ENCODE results near the gene JMJD1C. TPM values are rescaled to one million over a fixed set of nuclear protein-coding genes. Genes with fewer than 3 reads are reported as not detected.
"Not testable (repeated sequence)": the region's sequence is repeated elsewhere in the genome, so short reads cannot be mapped to it uniquely, and the experiment has no call there.

Gene JMJD1C
- total RNA-seq, 2 donors from 2014 or later, result 39.2 to 50.7 TPM

DNA sequence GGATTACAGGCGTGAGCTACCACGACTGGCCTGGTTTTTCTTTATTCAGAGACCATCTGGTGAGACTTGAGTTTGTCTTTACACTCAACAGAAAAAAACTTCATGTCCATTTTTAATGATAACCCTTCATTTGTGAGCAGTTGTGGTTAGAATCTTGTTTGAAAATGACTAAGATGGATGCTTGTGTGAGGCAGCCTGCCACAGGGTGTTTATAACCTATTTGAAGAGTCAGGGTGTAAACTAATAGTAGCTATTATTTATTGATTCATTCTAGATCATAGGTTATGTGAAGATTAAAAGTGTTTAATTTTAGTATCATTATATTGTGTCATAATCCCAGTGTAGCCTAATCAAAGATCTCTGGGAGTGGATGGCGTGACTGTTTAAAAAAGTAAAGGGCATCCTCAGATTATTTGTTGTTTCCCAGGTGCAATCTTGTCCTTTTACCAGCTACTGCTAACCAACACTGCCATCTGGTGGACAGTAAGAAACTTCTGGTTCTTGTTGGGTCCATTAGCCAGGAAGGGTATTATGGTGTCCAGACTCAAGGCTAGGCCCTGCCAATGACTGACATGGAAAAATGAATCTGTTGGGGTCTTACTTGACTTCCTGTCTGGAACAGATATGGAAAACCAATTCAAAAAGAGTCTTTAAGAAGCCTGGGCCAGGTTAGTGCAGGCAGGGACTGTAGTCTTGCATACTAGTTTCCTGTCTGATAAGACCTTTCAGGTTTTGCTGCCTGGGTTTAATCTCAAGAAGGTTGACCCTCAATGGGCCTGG, 307.7 kb downstream of the JMJD1C start:
- H3K27me3 Mint-ChIP-seq, result no peaks in the 10 kb centered on the region
- peaks cover 18 to 25% of the 10 kb centered on the region in 2 donors for H3K4me1 Mint-ChIP-seq (ENCODE audit: low read depth in 2 of 2)
- H3K9me3 Mint-ChIP-seq, result no peaks in the 10 kb centered on the region
- ATAC-seq, result peak; percentile 58 to 69
- H3K36me3 Mint-ChIP-seq, result peaks cover 8% of the 10 kb centered on the region
- no peak overlapping the region for H3K27ac Mint-ChIP-seq
- no peak for DNase-seq (ENCODE audit: low spot score)
- no peak overlapping the region for H3K4me3 Mint-ChIP-seq

DNA sequence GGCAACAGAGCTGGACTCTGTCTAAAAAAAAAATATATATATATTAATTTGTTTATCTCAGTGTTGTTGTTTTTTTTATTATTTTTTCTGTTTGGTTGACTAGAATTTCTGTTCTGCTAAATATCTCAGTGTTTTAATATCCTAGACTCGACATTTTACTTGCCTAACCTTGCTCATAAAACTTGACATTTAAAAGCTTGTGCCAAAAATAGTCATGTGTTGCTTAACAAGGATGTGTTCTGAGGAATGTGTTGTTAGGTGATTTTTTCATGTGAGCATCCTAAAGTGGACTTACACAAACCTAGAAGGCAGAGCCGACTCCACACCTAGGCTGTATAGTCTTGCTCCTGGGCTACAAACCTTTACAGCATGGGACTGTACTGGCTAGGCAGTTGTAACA, 309.5 kb downstream of the JMJD1C start:
- Mint-ChIP-seq H3K36me3 (peaks cover 8% of the 10 kb centered on the region), H3K4me3 (no peak overlapping the region), H3K9me3 (no peaks in the 10 kb centered on the region), H3K4me1 (ENCODE audit: low read depth in 2 of 2) (peaks cover 14 to 19% of the 10 kb centered on the region in 2 donors), H3K27ac (no peak overlapping the region), H3K27me3 (no peaks in the 10 kb centered on the region)
- no peak for DNase-seq (ENCODE audit: low spot score)
- no peak for ATAC-seq

DNA sequence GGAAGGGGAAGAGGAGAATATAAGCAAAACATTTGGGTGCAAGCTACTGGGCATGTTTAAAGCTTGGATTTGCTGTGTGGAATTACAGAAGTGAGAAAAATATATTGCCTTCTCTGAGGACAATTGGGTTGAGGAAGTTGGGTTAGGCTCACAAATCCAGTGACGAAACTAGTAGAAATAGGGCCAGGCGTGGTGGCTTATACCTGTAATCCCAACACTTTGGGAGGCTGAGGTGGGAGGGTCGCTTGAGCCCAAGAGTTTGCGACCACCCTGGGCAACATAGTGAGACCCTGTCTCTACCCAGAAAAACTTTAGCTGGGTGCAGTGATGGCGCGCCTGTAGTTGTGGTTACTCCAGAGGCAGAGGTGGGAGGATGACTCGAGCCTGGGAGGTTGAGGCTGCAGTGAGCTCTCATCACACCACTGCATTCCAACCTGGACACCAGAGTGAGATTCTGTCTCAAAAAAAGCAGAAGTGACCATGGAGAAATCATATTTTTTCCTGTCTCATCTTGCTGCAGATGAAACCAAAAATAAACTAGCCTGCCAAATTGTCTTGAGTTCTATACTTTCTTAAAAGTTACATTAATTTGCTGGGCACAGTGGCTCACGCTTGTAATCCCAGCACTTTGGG, 310.3 kb downstream of the JMJD1C start:
- no peak overlapping the region for H3K27ac Mint-ChIP-seq
- DNase-seq (ENCODE audit: low spot score) (no peak), ATAC-seq (no peak)
- H3K4me1 Mint-ChIP-seq (ENCODE audit: low read depth in 2 of 2), result peaks cover 17 to 19% of the 10 kb centered on the region in 2 donors
- H3K27me3 Mint-ChIP-seq, result no peaks in the 10 kb centered on the region
- peaks cover 8% of the 10 kb centered on the region for H3K36me3 Mint-ChIP-seq
- H3K9me3 Mint-ChIP-seq, result no peaks in the 10 kb centered on the region
- H3K4me3 Mint-ChIP-seq, result no peak overlapping the region

DNA sequence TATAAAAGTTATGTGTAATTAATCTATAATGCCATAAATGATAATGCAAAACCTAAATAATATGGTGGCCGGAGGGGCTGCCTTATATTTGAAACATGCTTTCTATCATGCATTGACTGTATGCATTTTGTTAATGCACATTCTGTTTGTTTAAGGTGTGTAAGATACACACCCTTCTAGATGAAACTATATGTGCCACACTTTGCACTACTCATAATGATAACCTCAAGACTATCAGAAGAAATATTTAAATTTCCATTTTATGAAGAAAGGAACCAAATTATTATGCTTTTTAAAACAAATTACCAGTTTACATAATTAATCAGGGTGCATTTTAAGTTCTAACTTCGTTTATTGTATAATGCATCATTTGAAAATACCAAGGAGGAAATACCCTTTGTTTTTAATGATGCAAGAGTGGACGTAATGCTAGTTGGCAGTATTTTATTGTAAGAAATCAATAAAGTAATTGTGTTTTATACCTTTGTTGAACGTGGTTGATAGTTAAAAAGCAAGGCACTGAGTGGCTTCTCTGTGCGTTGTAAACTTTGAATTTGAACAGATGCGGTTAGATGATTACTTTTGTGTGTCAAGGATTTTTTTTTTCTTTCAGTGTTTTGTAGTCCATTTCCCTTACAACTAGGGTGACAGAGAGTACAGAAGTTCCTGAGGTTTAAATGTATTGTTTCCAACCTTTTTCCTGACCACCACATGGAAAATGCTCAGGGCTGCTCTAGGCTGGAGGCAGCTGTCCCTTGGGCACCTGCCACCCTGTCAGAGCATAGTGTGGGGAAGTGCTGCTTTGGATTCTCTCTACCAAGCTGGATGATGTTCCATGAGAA, 311.0 kb downstream of the JMJD1C start:
- Mint-ChIP-seq H3K9me3 (no peaks in the 10 kb centered on the region), H3K27ac (no peak overlapping the region), H3K4me1 (ENCODE audit: low read depth in 2 of 2) (peaks cover 17 to 19% of the 10 kb centered on the region in 2 donors), H3K4me3 (no peak overlapping the region), H3K27me3 (no peaks in the 10 kb centered on the region), H3K36me3 (peaks cover 9% of the 10 kb centered on the region)
- DNase-seq (ENCODE audit: low spot score), result no peak
- ATAC-seq, result no peak

DNA sequence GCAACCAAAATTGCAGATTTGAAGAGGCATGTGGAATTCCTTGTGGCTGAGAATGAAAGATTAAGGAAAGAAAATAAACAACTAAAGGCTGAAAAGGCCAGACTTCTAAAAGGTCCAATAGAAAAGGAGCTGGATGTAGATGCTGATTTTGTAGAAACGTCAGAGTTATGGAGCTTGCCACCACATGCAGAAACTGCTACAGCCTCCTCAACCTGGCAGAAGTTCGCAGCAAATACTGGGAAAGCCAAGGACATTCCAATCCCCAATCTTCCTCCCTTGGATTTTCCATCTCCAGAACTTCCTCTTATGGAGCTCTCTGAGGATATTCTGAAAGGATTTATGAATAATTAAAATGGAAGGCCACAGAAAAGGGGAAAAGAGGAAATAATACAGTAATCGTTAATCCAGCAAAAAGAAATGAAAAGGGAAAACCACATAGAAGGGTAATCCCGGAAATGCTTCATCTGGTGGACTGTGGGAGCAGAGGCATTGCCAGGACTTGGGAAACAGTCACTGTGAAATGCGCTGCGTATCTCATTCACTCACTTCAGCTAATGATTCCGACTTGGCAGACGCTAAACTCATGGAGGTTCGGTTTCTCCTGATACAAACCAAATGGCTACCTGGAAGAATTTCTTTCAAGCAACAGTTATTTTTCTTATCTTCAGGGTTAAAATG, 311.8 kb downstream of the JMJD1C start:
- H3K27me3 Mint-ChIP-seq; DNase-seq (ENCODE audit: low spot score); H3K27ac Mint-ChIP-seq; H3K4me3 Mint-ChIP-seq; H3K9me3 Mint-ChIP-seq; ATAC-seq: not testable (repeated sequence)
- H3K4me1 Mint-ChIP-seq (ENCODE audit: low read depth in 2 of 2), result peaks cover 19 to 20% of the 10 kb centered on the region in 2 donors
- peaks cover 14% of the 10 kb centered on the region for H3K36me3 Mint-ChIP-seq

DNA sequence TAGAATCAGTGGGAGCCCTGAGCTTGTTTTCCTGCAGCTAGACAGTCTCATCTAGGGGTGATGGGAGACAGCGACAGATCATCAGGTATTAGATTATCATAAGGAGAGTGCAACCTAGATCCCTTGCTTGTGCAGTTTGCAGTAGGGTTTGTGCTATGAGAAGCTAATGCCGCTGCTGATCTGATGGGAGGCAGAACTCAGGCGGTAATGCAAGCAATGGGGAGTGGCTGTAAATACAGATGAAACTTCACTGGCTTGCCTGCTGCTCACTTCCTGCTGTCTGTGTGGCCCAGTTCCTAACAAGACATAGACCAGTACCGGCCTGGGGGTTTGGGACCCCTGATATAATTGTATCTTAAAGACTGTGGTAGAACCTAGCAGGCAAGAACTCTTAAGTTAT, 315.0 kb downstream of the JMJD1C start:
- no peak for ATAC-seq
- no peaks in the 10 kb centered on the region for H3K27me3 Mint-ChIP-seq
- peaks cover 18 to 21% of the 10 kb centered on the region in 2 donors for H3K4me1 Mint-ChIP-seq (ENCODE audit: low read depth in 2 of 2)
- H3K4me3 Mint-ChIP-seq, result no peak overlapping the region
- H3K36me3 Mint-ChIP-seq, result peaks cover 27% of the 10 kb centered on the region
- no peaks in the 10 kb centered on the region for H3K9me3 Mint-ChIP-seq
- no peak for DNase-seq (ENCODE audit: low spot score)
- H3K27ac Mint-ChIP-seq, result peak overlapping the region in 1 of 2 donors; percentile 21

DNA sequence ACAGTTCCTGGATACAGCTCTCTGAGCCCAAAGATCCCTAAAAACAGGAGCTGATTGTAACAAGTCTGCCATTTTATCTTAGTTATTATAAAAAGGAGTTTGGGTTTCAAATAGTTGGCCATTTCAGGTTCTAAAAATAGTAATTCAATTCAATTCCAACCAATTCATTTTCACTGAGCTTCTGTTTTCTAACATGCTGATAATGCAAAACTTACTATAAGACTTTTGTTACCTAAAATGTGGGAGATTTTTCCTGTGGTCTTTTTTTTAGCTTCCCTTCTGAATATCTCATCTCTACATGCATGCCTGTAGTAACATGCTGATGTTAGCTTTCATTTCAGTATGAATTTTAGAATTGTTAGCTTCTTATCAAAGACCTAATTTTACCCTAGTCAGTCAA, 319.3 kb downstream of the JMJD1C start:
- Mint-ChIP-seq H3K9me3 (no peaks in the 10 kb centered on the region), H3K27ac (no peak overlapping the region), H3K4me1 (ENCODE audit: low read depth in 2 of 2) (peaks cover 27 to 33% of the 10 kb centered on the region in 2 donors), H3K4me3 (no peak overlapping the region), H3K36me3 (peaks cover 18% of the 10 kb centered on the region), H3K27me3 (no peaks in the 10 kb centered on the region)
- no peak for DNase-seq (ENCODE audit: low spot score)
- ATAC-seq, result no peak

DNA sequence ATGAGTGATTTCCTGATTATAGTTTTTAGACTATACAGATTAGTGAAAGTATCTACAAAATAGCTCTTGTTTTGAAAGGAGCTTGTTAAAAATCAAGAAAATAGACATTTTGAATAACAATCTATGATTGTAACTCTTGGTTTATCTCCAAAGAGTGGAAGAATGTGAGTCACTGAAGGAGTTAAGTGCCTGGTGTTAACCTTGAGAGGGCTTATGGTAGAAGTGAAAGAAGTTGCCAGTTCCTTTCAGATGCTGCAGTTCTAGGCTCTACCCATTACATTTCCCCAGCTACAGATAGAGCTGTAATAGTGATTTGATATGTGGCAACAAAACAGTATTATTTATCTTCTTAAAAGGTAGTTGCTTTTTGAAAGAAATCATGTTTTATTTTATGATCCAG, 320.0 kb downstream of the JMJD1C start:
- H3K27me3 Mint-ChIP-seq, result no peaks in the 10 kb centered on the region
- peak overlapping the region in 1 of 2 donors; percentile 47 for H3K27ac Mint-ChIP-seq
- H3K9me3 Mint-ChIP-seq, result no peaks in the 10 kb centered on the region
- ATAC-seq (no peak), DNase-seq (ENCODE audit: low spot score) (no peak)
- peaks cover 18% of the 10 kb centered on the region for H3K36me3 Mint-ChIP-seq
- peaks cover 29 to 31% of the 10 kb centered on the region in 2 donors for H3K4me1 Mint-ChIP-seq (ENCODE audit: low read depth in 2 of 2)
- no peak overlapping the region for H3K4me3 Mint-ChIP-seq

DNA sequence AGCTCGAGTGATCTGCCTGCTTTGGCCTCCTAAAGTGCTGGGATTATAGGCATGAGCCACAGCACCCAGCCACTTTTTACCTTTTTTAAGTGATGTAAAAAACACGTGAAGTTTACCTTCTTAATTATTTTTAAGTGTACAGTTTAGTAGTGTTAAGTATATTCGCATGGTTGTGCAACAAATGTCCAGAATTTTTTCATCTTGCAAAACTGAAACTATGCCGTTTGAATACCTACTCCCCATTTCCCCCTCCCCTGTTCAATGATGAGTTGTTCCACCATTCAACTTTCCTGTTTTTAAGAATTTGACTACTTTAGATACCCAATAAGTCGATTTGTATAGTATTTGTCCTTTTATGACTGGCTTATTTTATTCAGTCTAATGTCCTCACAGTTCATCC, 321.8 kb downstream of the JMJD1C start:
- peak overlapping the region in 1 of 2 donors; percentile 51 for H3K27ac Mint-ChIP-seq
- H3K4me1 Mint-ChIP-seq (ENCODE audit: low read depth in 2 of 2), result peaks cover 29 to 33% of the 10 kb centered on the region in 2 donors
- no peaks in the 10 kb centered on the region for H3K27me3 Mint-ChIP-seq
- DNase-seq (ENCODE audit: low spot score), result no peak
- peaks cover 13% of the 10 kb centered on the region for H3K36me3 Mint-ChIP-seq
- ATAC-seq, result no peak
- H3K4me3 Mint-ChIP-seq, result no peak overlapping the region
- no peaks in the 10 kb centered on the region for H3K9me3 Mint-ChIP-seq

DNA sequence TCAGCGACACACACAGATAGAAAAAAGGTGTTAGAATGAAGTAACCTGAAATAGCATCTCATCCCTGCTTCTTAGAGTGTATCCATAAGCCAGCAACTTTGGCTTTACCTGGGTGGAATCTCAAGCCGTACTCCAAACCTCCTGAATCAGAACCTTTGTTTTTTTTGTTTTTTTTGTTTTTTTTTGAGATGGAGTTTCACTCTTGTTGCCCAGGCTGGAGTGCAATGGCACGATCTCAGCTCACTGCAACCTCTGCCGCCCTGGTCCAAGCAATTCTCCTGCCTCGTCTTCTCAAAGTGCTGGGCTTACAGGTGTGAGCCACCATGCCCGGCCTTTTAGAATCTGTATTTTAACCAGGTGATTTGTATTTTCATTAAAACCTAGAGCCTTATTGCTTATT, 323.6 kb downstream of the JMJD1C start:
- peaks cover 5% of the 10 kb centered on the region for H3K36me3 Mint-ChIP-seq
- DNase-seq (ENCODE audit: low spot score) (no peak), ATAC-seq (no peak)
- no peak overlapping the region for H3K27ac Mint-ChIP-seq
- H3K4me1 Mint-ChIP-seq (ENCODE audit: low read depth in 2 of 2), result peaks cover 31 to 37% of the 10 kb centered on the region in 2 donors
- H3K9me3 Mint-ChIP-seq, result no peaks in the 10 kb centered on the region
- H3K4me3 Mint-ChIP-seq, result no peak overlapping the region
- no peaks in the 10 kb centered on the region for H3K27me3 Mint-ChIP-seq

DNA sequence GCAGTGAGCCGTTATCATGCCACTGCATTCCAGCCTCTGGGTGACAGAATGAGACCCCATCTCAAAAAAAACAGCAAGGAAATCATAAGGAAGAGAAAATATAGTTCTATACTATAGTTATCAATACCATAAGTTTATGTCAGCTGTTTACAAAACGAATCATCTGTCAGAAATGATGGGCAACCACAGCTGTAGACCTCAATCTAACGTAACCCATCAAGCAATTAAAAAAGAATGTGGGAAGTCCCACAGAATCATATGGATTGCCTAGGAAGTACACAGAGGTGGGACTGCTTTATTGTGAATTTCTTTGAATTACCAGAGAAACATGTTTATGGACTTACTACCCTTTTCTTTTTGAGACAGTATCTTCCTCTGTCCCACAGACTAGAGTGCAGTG, 325.7 kb downstream of the JMJD1C start:
- no peak overlapping the region for H3K4me3 Mint-ChIP-seq
- no peak overlapping the region for H3K27ac Mint-ChIP-seq
- ATAC-seq, result no peak
- no peak for DNase-seq (ENCODE audit: low spot score)
- H3K4me1 Mint-ChIP-seq (ENCODE audit: low read depth in 2 of 2), result peaks cover 27 to 32% of the 10 kb centered on the region in 2 donors
- no peaks in the 10 kb centered on the region for H3K27me3 Mint-ChIP-seq
- H3K9me3 Mint-ChIP-seq, result no peaks in the 10 kb centered on the region
- H3K36me3 Mint-ChIP-seq, result no peaks in the 10 kb centered on the region

DNA sequence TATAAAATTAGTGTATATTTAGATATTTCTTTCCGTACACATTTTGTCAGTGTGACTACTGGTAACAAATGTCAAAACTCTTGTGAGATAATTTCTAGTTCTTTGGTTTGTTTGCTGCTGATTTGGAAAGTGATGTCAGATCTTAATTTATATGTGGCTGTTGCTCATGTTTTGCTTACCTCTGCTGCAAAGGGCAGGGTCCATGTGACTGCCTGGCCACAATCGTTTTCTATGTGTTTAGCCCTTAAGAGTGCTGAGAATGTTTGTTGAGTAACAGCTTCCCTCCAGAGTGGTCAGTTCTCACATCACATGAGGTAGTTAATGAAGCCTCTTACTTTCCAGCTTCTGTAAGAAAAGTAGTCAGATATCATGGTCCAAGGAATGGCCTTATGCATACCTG, 328.5 kb downstream of the JMJD1C start:
- Mint-ChIP-seq H3K9me3 (no peaks in the 10 kb centered on the region), H3K36me3 (peaks cover 6% of the 10 kb centered on the region), H3K27me3 (no peaks in the 10 kb centered on the region), H3K27ac (peak overlapping the region in 1 of 2 donors; percentile 60), H3K4me3 (no peak overlapping the region), H3K4me1 (ENCODE audit: low read depth in 2 of 2) (peaks cover 36 to 38% of the 10 kb centered on the region in 2 donors)
- ATAC-seq, result no peak
- DNase-seq (ENCODE audit: low spot score), result no peak

DNA sequence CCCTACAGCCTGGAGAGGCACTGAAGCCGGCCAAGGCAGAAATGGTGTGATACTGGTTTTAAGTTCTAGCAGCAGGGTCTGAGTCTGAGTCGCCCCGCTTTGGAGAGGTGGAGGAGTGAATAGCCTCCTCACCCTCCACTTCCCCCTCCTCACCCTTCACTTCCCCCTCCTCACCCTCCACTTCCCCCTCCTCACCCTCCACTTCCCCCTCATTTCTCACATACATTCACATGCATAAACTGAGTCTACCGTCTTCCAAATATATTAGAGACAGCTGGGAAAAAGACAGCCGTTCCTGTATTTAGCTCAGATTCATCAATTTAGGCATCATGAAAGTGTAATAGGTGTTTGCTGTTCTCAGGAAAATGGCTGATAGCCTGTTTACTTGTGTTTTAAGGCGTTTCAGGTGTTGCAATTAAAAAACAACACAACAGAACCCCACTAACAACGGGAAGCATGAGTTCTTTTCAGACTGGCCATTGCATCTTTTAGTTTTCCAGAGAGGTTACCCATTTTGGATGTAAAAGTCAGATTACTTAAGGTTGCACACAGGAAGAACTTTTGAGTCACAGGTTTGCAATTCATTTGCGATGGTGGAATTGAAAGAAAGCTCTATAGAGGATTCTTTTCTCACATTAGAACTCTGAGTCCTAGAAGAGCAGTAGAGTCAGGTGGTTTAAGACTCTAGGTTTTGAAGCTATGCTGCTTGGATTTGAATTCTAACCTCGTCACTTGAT, 331.8 kb downstream of the JMJD1C start:
- Mint-ChIP-seq H3K9me3 (peaks cover 3% of the 10 kb centered on the region), H3K27me3 (peaks cover 0 to 7% of the 10 kb centered on the region in 2 donors), H3K4me3 (peak overlapping the region; percentile 95), H3K36me3 (peaks cover 6% of the 10 kb centered on the region), H3K4me1 (ENCODE audit: low read depth in 2 of 2) (peaks cover 28 to 31% of the 10 kb centered on the region in 2 donors), H3K27ac (peak overlapping the region; percentile 90 to 94)
- no peak for DNase-seq (ENCODE audit: low spot score)
- no peak for ATAC-seq
